Measurements from ENCODE around the gene EHMT1.

EHMT1 gene

DNA sequence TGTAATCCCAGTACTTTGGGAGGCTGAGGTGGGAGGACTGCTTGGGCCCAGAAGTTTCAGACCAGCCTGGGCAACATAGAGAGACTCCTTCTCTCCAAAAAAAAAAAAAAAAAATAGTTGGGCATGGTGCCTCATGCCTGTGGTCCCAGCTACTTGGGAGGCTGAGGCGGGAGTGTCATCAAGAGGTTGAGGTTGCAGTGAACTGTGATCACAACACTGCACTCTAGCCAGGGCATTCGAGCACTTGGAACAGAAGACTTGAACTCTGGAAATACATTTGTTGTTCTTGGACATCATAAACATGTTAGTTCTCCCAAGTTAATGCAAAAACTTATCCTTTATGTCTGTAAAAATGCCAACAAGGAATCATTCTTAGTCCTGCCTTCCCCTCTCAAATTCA lies 29.6 kb downstream of the EHMT1 start:
- no peak for DNase-seq (ENCODE audit: low read depth in 1 of 2, low spot score in 1 of 2)
- in situ Hi-C loops (cut with HindIII; ENCODE audit: low pct_unique_long_range_greater_than_20kb, low sequenced_read_pairs) = no loop called here

DNA sequence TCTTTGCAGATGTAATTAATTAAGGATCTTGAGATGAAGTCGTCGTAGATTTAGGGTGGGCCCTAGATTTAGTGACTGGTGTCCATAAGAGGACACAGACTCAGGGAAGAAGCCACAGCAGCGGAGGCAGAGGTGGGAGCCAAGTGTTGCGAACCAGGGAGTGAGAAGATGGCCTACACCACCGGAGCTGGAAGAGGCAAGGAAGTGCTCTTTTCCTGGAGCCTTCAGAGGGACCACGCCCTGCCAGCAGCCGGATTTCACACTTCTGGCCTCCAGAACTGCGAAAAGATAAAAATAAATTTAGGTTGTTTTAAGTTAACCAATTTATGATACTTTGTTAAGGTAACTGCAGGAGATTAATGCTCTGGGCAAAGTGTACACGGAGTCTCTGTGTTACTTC lies 30.7 kb downstream of the EHMT1 start:
- no peak for DNase-seq (ENCODE audit: low read depth in 1 of 2, low spot score in 1 of 2)
- in situ Hi-C loops (cut with HindIII; ENCODE audit: low pct_unique_long_range_greater_than_20kb, low sequenced_read_pairs) = no loop called here

More for the DNA sequence above, 29.6 kb downstream of the EHMT1 start:
- no peak for TF ChIP-seq JUND (IDR thresholded peaks at IDR 0.05; ENCODE audit: low read depth)

GRCh38 chr9:137650259-137650658 lies 31.5 kb downstream of the EHMT1 start:
- TF ChIP-seq JUND (IDR thresholded peaks at IDR 0.05; ENCODE audit: low read depth) = no peak
- in situ Hi-C loops (cut with HindIII; ENCODE audit: low pct_unique_long_range_greater_than_20kb, low sequenced_read_pairs) = no loop called here

More for the DNA sequence above, 30.7 kb downstream of the EHMT1 start:
- TF ChIP-seq JUND (IDR thresholded peaks at IDR 0.05; ENCODE audit: low read depth) = no peak

GRCh38 chr9:137650779-137651178 lies 32.0 kb downstream of the EHMT1 start:
- DNase-seq (ENCODE audit: low read depth in 1 of 2, low spot score in 1 of 2) = no peak
- in situ Hi-C loops (cut with HindIII; ENCODE audit: low pct_unique_long_range_greater_than_20kb, low sequenced_read_pairs) = no loop called here
- no peak for TF ChIP-seq JUND (IDR thresholded peaks at IDR 0.05; ENCODE audit: low read depth)

More at GRCh38 chr9:137650259-137650658, 31.5 kb downstream of the EHMT1 start:
- no peak for DNase-seq (ENCODE audit: low read depth in 1 of 2, low spot score in 1 of 2)

GRCh38 chr9:137656416-137656815 lies 37.6 kb downstream of the EHMT1 start:
- no peak for DNase-seq (ENCODE audit: low read depth in 1 of 2, low spot score in 1 of 2)
- in situ Hi-C loops (cut with HindIII; ENCODE audit: low pct_unique_long_range_greater_than_20kb, low sequenced_read_pairs) = no loop called here
- no peak for TF ChIP-seq JUND (IDR thresholded peaks at IDR 0.05; ENCODE audit: low read depth)

- in situ Hi-C loops (cut with HindIII; ENCODE audit: low pct_unique_long_range_greater_than_20kb, low sequenced_read_pairs) = no loop called here
- no peak for TF ChIP-seq JUND (IDR thresholded peaks at IDR 0.05; ENCODE audit: low read depth)
- no peak for DNase-seq (ENCODE audit: low read depth in 1 of 2, low spot score in 1 of 2)
Observed at GRCh38 chr9:137657606-137658005, 38.8 kb downstream of the EHMT1 start.

DNA sequence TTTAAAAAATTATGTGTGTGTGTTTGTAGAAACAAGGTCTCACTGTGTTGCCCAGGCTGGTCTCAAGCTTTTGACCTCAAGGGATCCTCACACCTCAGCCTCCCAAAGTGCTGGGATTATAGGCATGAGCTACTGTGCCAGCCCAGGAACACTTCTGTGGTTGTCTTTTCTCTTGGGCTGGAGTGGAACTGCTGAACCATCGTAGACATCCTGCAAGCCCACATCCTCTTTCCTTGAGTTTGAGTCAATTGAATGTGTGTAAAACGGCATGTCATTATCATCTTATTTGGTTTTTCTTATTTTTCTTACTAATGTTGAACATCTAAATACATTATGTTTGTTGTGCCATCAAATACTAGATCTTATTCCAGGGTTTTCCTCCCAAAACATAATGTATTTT lies 40.0 kb downstream of the EHMT1 start:
- no peak for DNase-seq (ENCODE audit: low read depth in 1 of 2, low spot score in 1 of 2)
- TF ChIP-seq JUND (IDR thresholded peaks at IDR 0.05; ENCODE audit: low read depth) = no peak
- in situ Hi-C loops (cut with HindIII; ENCODE audit: low pct_unique_long_range_greater_than_20kb, low sequenced_read_pairs) = no loop called here

- in situ Hi-C loops (cut with HindIII; ENCODE audit: low pct_unique_long_range_greater_than_20kb, low sequenced_read_pairs) = no loop called here
Observed at GRCh38 chr9:137660144-137660543, 41.3 kb downstream of the EHMT1 start.

DNA sequence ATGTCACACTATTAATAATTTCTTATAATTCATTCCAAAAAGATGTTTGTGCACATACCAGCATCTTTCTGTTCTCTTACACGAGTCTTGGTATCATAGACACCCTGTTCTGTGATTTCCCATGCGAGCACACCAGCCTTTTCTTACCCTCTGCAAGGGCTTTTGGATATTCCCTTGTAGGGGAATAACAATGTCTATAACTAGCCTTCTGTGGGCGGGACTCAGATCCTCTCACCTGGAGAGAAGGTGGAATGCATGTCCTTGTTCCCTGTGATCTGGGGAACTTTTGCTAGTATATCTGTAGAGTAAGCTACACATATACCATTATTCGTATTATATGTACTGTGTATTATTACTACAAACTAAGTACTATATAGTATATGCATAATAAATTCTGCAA lies 44.8 kb downstream of the EHMT1 start:
- DNase-seq (ENCODE audit: low read depth in 1 of 2, low spot score in 1 of 2) = no peak
- in situ Hi-C loops (cut with HindIII; ENCODE audit: low pct_unique_long_range_greater_than_20kb, low sequenced_read_pairs) = no loop called here
- no peak for TF ChIP-seq JUND (IDR thresholded peaks at IDR 0.05; ENCODE audit: low read depth)

More at GRCh38 chr9:137660144-137660543, 41.3 kb downstream of the EHMT1 start:
- no peak for DNase-seq (ENCODE audit: low read depth in 1 of 2, low spot score in 1 of 2)
- TF ChIP-seq JUND (IDR thresholded peaks at IDR 0.05; ENCODE audit: low read depth) = no peak

DNA sequence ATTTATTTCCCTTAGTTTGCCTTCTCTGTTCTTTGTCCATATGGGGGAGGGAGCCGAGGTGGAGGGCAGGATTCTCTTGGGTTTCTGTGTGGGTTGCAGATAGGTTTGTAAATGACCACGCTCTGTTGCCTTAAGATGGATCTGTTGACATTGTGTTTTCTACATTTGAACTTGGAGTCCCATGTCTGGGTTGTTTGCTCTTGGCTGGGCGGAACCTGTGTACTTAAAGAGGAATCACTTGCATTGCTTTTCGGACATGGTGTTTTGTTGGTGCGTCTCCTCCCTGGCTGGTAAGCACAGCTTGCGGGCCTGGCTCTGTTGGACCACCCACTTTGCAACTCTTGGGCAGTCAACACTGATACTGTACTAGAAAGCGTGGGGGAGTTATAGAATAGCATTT lies 45.9 kb downstream of the EHMT1 start:
- no peak for TF ChIP-seq JUND (IDR thresholded peaks at IDR 0.05; ENCODE audit: low read depth)
- peak; percentile 61 to 92 for DNase-seq (ENCODE audit: low read depth in 1 of 2, low spot score in 1 of 2)
- in situ Hi-C loops (cut with HindIII; ENCODE audit: low pct_unique_long_range_greater_than_20kb, low sequenced_read_pairs) = no loop called here

GRCh38 chr9:137665226-137665625 lies 46.4 kb downstream of the EHMT1 start:
- TF ChIP-seq JUND (IDR thresholded peaks at IDR 0.05; ENCODE audit: low read depth) = no peak
- DNase-seq (ENCODE audit: low read depth in 1 of 2, low spot score in 1 of 2) = peak in 1 of 2 experiments; percentile 66
- in situ Hi-C loops (cut with HindIII; ENCODE audit: low pct_unique_long_range_greater_than_20kb, low sequenced_read_pairs) = no loop called here

DNA sequence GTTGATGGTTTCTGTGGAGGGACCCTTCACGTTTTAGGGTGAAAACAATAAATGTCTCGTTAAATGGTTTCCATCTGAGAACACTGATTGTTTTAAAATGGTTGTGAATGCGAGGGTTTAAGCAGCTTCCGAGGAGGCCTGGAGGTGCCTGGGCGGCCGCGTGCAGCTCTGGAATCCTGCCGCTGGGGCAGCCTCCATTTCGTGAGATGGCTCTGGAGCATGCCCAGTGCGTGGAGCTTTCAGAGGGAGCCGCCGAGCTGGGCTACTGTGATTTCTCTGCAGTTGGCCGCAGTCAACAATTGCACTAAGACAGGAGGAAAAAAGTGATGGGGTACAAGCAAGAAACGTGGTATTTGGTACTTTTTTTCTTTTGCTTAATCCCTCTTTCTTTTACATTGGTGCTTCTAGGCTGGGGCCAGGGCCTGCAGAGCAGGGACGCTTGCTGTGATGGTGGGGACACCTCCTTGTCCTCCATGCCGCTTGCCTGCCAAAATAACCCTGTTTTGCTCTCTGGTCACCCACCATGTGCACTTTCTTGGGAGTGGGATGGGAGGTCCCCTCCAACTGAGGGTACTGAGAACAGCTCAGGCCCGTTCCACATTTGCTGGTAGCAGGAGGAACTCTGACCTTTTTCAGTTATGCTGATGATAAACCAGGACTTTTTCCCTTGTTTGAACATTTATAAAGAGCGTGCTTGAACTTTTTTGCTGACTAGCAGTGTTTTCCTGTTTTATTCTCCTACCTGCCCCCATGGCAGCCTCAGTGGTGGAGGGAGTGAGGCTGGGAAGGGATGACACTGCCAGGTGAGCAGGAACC lies 47.1 kb downstream of the EHMT1 start:
- no peak for TF ChIP-seq JUND (IDR thresholded peaks at IDR 0.05; ENCODE audit: low read depth)
- in situ Hi-C loops (cut with HindIII; ENCODE audit: low pct_unique_long_range_greater_than_20kb, low sequenced_read_pairs) = no loop called here
- DNase-seq (ENCODE audit: low read depth in 1 of 2, low spot score in 1 of 2) = peak in 1 of 2 experiments; percentile 49

GRCh38 chr9:137666513-137666822 lies 47.7 kb downstream of the EHMT1 start:
- no peak for TF ChIP-seq JUND (IDR thresholded peaks at IDR 0.05; ENCODE audit: low read depth)
- in situ Hi-C loops (cut with HindIII; ENCODE audit: low pct_unique_long_range_greater_than_20kb, low sequenced_read_pairs) = no loop called here
- DNase-seq (ENCODE audit: low read depth in 1 of 2, low spot score in 1 of 2) = no peak

Measured in T47D (cell line).